Ectodermal cell (in vitro differentiated cells): Measurements from ENCODE around the gene CCDC106.

Source experiments
- H3K27ac ChIP-seq: 2 replicates; pipeline ENCODE4 v1.7.0; 2013; ENCODE audit warnings: mild to moderate bottlenecking, low read depth, low read length; ENCODE audit not compliant: insufficient read depth, poor library complexity, severe bottlenecking
- H3K27me3 ChIP-seq: 2 replicates; pipeline ENCODE4 v1.7.0; 2013; ENCODE audit warnings: mild to moderate bottlenecking, low read length; ENCODE audit not compliant: insufficient read depth, control insufficient read depth, poor library complexity, severe bottlenecking
- H3K36me3 ChIP-seq: one replicate; pipeline ENCODE4 v1.7.0; 2013; ENCODE audit warnings: low read length; ENCODE audit not compliant: control insufficient read depth, insufficient read depth
- H3K4me1 ChIP-seq: one replicate; pipeline ENCODE4 v1.7.0; 2013; ENCODE audit warnings: low read length; ENCODE audit not compliant: control insufficient read depth, insufficient read depth
- H3K4me3 ChIP-seq: 2 replicates; pipeline ENCODE4 v1.7.0; 2013; ENCODE audit warnings: low read depth, low read length, control low read depth; ENCODE audit not compliant: insufficient read depth
- H3K9me3 ChIP-seq: 2 replicates; pipeline ENCODE4 v1.7.0; 2013; ENCODE audit warnings: mild to moderate bottlenecking, low read length, moderate library complexity; ENCODE audit not compliant: control insufficient read depth
- WGBS, 2 experiments: methylation state at CpG; one replicate each; pipeline ENCODE4 v1.1.7; 2013; ENCODE audit warnings: missing lambda C conversion rate in 2 of 2; 5-methylcytosine and 5-hydroxymethylcytosine counted together

Gene CCDC106

GRCh38 chr19:55669418-55670279 lies 21.6 kb downstream of the CCDC106 start:
- H3K4me1 ChIP-seq = peaks cover 4% of the 10 kb centered on the region
- H3K27me3 ChIP-seq = no peaks in the 10 kb centered on the region
- H3K4me3 ChIP-seq = no peak overlapping the region
- no peaks in the 10 kb centered on the region for H3K9me3 ChIP-seq
- no peak overlapping the region for H3K27ac ChIP-seq
- H3K36me3 ChIP-seq = peaks cover 48% of the 10 kb centered on the region
- 93 to 94% methylated on average over 40 to 43 of the region's 43 CpGs for WGBS, 2 experiments

GRCh38 chr19:55670280-55671053 lies 22.5 kb downstream of the CCDC106 start:
- 93 to 94% methylated on average over 23 of the region's 23 CpGs for WGBS, 2 experiments
- peaks cover 4% of the 10 kb centered on the region for H3K4me1 ChIP-seq
- no peaks in the 10 kb centered on the region for H3K27me3 ChIP-seq
- peaks cover 44% of the 10 kb centered on the region for H3K36me3 ChIP-seq
- H3K9me3 ChIP-seq = no peaks in the 10 kb centered on the region
- H3K27ac ChIP-seq = peak overlapping the region; percentile 11
- H3K4me3 ChIP-seq = no peak overlapping the region

- 91 to 95% methylated on average over 2 of the region's 2 CpGs for WGBS, 2 experiments
- peak overlapping the region; percentile 11 for H3K27ac ChIP-seq
- H3K4me1 ChIP-seq = peaks cover 6% of the 10 kb centered on the region
- peaks cover 41% of the 10 kb centered on the region for H3K36me3 ChIP-seq
- H3K9me3 ChIP-seq = no peaks in the 10 kb centered on the region
- no peaks in the 10 kb centered on the region for H3K27me3 ChIP-seq
- H3K4me3 ChIP-seq = no peak overlapping the region
These were observed 23.0 kb downstream of the CCDC106 start for GRCh38 chr19:55671054-55671378.

GRCh38 chr19:55672418-55672817 lies 24.4 kb downstream of the CCDC106 start:
- 91 to 92% methylated on average over 5 of the region's 5 CpGs for WGBS, 2 experiments
- Histone ChIP-seq H3K27me3 (no peaks in the 10 kb centered on the region), H3K9me3 (no peaks in the 10 kb centered on the region), H3K36me3 (peaks cover 27% of the 10 kb centered on the region), H3K27ac (peak overlapping the region; percentile 13), H3K4me1 (peaks cover 15% of the 10 kb centered on the region), H3K4me3 (no peak overlapping the region)

- Histone ChIP-seq H3K4me3 (no peak overlapping the region), H3K9me3 (no peaks in the 10 kb centered on the region), H3K36me3 (peaks cover 17% of the 10 kb centered on the region), H3K4me1 (peaks cover 15% of the 10 kb centered on the region), H3K27ac (peak overlapping the region; percentile 55), H3K27me3 (no peaks in the 10 kb centered on the region)
- WGBS, 2 experiments = 81 to 84% methylated on average over 9 of the region's 9 CpGs
These were observed 25.5 kb downstream of the CCDC106 start for GRCh38 chr19:55673465-55673864.

GRCh38 chr19:55673889-55674288 lies 25.9 kb downstream of the CCDC106 start:
- Histone ChIP-seq H3K4me1 (peaks cover 15% of the 10 kb centered on the region), H3K9me3 (no peaks in the 10 kb centered on the region), H3K27me3 (no peaks in the 10 kb centered on the region), H3K4me3 (no peak overlapping the region), H3K36me3 (peaks cover 12% of the 10 kb centered on the region), H3K27ac (peak overlapping the region; percentile 55)
- WGBS, 2 experiments = 92 to 98% methylated on average over 9 to 10 of the region's 15 CpGs

- no peaks in the 10 kb centered on the region for H3K27me3 ChIP-seq
- WGBS, 2 experiments = 32 to 38% methylated on average over 17 of the region's 17 CpGs
- H3K9me3 ChIP-seq = no peaks in the 10 kb centered on the region
- peaks cover 12% of the 10 kb centered on the region for H3K36me3 ChIP-seq
- H3K27ac ChIP-seq = peak overlapping the region; percentile 71
- H3K4me3 ChIP-seq = peak overlapping the region; percentile 65
- H3K4me1 ChIP-seq = peaks cover 15% of the 10 kb centered on the region
These were observed 26.4 kb downstream of the CCDC106 start for GRCh38 chr19:55674459-55674840.

GRCh38 chr19:55674841-55675660 lies 27.0 kb downstream of the CCDC106 start, which contains the start of gene EPN1:
Gene EPN1 (plus strand): TSS chr19:55675226. CDS start chr19:55678628, 3,402 bp downstream.
- H3K36me3 ChIP-seq = peaks cover 14% of the 10 kb centered on the region
- WGBS, 2 experiments = 1% methylated on average over 101 of the region's 101 CpGs
- H3K27ac ChIP-seq = peak within 1 kb of the TSS; percentile 71
- no peaks in the 10 kb centered on the region for H3K9me3 ChIP-seq
- peaks cover 15% of the 10 kb centered on the region for H3K4me1 ChIP-seq
- no peaks in the 10 kb centered on the region for H3K27me3 ChIP-seq
- peak within 1 kb of the TSS; percentile 65 for H3K4me3 ChIP-seq

- no peak overlapping the region for H3K27ac ChIP-seq
- H3K4me1 ChIP-seq = peaks cover 15% of the 10 kb centered on the region
- peaks cover 8% of the 10 kb centered on the region for H3K36me3 ChIP-seq
- 38 to 39% methylated on average over 16 of the region's 16 CpGs for WGBS, 2 experiments
- no peaks in the 10 kb centered on the region for H3K27me3 ChIP-seq
- H3K9me3 ChIP-seq = no peaks in the 10 kb centered on the region
- H3K4me3 ChIP-seq = peak overlapping the region; percentile 65
These were observed 27.8 kb downstream of the CCDC106 start for GRCh38 chr19:55675661-55676354.
